SU-DHL-6 (cell line): ENCODE measurements around the gene CCDC93.

Source experiments
- H2AFZ ChIP-seq: fragments of 200-600 bp; sonication (generic); 2 replicates; pipeline ENCODE4 v1.6.1; 2014; ENCODE audit warnings: low read depth, mild to moderate bottlenecking, moderate library complexity, mixed read lengths, antibody characterized with exemption, low read length; ENCODE audit not compliant: severe bottlenecking
- H3F3A ChIP-seq: fragments of 200-600 bp; shearing (Covaris generic); 2 replicates; pipeline ENCODE4 v1.6.0; 2016; ENCODE audit warnings: antibody characterized with exemption, mild to moderate bottlenecking; ENCODE audit not compliant: insufficient read depth
- H3K27ac ChIP-seq: fragments of 200-600 bp; sonication (generic); 2 replicates; pipeline ENCODE4 v1.5.1; 2016; ENCODE audit warnings: low read depth, mild to moderate bottlenecking, low read length, moderate library complexity, mixed read lengths
- H3K27me3 ChIP-seq: fragments of 200-600 bp; sonication (generic), shearing (Covaris generic); 2 replicates; pipeline ENCODE4 v1.6.0; 2014; ENCODE audit warnings: mild to moderate bottlenecking, low read length
- H3K36me3 ChIP-seq: fragments of 200-600 bp; sonication (generic); 2 replicates; pipeline ENCODE4 v1.6.1; 2014; ENCODE audit warnings: mild to moderate bottlenecking, low read length, mixed read lengths
- H3K4me2 ChIP-seq: fragments of 300-600, 200-600 bp; shearing (Covaris generic), sonication (generic); 2 replicates; pipeline ENCODE4 v1.6.0; 2014; ENCODE audit warnings: low read length, low read depth, mild to moderate bottlenecking; ENCODE audit not compliant: poor library complexity, severe bottlenecking
- H3K4me3 ChIP-seq: fragments of 200-600 bp; sonication (generic); 2 replicates; pipeline ENCODE4 v1.5.1; 2014; ENCODE audit warnings: antibody characterized with exemption, low read length, mild to moderate bottlenecking, mixed read lengths; ENCODE audit not compliant: insufficient read depth, poor library complexity, severe bottlenecking
- H3K79me2 ChIP-seq: fragments of 200-600 bp; sonication (generic); 2 replicates; pipeline ENCODE4 v1.6.1; 2014; ENCODE audit warnings: mild to moderate bottlenecking, low read length, moderate library complexity; ENCODE audit not compliant: insufficient read depth
- H3K9ac ChIP-seq: fragments of 200-600 bp; sonication (generic); 2 replicates; pipeline ENCODE4 v1.7.0; 2014; ENCODE audit warnings: mild to moderate bottlenecking, low read length
- H3K9me2 ChIP-seq: fragments of 200-600 bp; sonication (generic); replicated peaks from 2 replicates; pipeline ENCODE4 v1.6.1; 2014; ENCODE audit warnings: low read length; ENCODE audit not compliant: insufficient read depth
- H3K9me3 ChIP-seq: fragments of 200-600 bp; sonication (generic); 2 replicates; pipeline ENCODE4 v1.6.1; 2014; ENCODE audit warnings: low read length, mixed read lengths; ENCODE audit not compliant: insufficient read depth
- H4K20me1 ChIP-seq: fragments of 200-600 bp; sonication (generic); 2 replicates; pipeline ENCODE4 v1.6.1; 2014; ENCODE audit warnings: low read depth, mild to moderate bottlenecking, antibody characterized with exemption, low read length, moderate library complexity, mixed read lengths
- CTCF ChIP-seq: fragments of 200-600 bp; sonication (generic); IDR thresholded peaks from one replicate; pipeline ENCODE4 v1.5.1; 2017; ENCODE audit warnings: antibody characterized with exemption, mild to moderate bottlenecking, low read length, moderate library complexity; ENCODE audit not compliant: insufficient read depth, poor library complexity, severe bottlenecking
- EZH2phosphoT487 ChIP-seq: fragments of 200-600 bp; sonication (generic), shearing (Covaris generic); conservative IDR thresholded peaks from 2 replicates; pipeline ENCODE4 v1.6.1; 2018; ENCODE audit warnings: mild to moderate bottlenecking, antibody characterized with exemption, low read length, moderate library complexity, mixed read lengths

The CCDC93 gene

GRCh38 chr2:118031566-118031965 is 17.7 kb upstream of the CCDC93 start:
- Histone ChIP-seq H2AFZ (no peak overlapping the region), H3K79me2 (no peaks in the 10 kb centered on the region), H3K4me2 (no peak overlapping the region), H3K4me3 (no peak overlapping the region), H3K9me2 (no peaks in the 10 kb centered on the region), H3K27ac (no peak overlapping the region), H4K20me1 (no peaks in the 10 kb centered on the region), H3K36me3 (no peaks in the 10 kb centered on the region), H3F3A (no peaks in the 10 kb centered on the region), H3K27me3 (no peaks in the 10 kb centered on the region), H3K9ac (no peak overlapping the region), H3K9me3 (no peaks in the 10 kb centered on the region)
- TF ChIP-seq EZH2phosphoT487: no peak
- TF ChIP-seq CTCF: no peak

GRCh38 chr2:118029025-118029424 is 15.2 kb upstream of the CCDC93 start:
- H3K9me2 ChIP-seq: no peaks in the 10 kb centered on the region
- H3K9ac ChIP-seq: no peak overlapping the region

GRCh38 chr2:118021356-118021755 is 7.5 kb upstream of the CCDC93 start:
- no peak overlapping the region for H3K4me3 ChIP-seq
- H3K9me3 ChIP-seq: no peaks in the 10 kb centered on the region
- no peaks in the 10 kb centered on the region for H4K20me1 ChIP-seq
- H3K4me2 ChIP-seq: no peak overlapping the region
- no peaks in the 10 kb centered on the region for H3K9me2 ChIP-seq
- TF ChIP-seq CTCF: no peak
- TF ChIP-seq EZH2phosphoT487: no peak
- no peaks in the 10 kb centered on the region for H3F3A ChIP-seq
- no peaks in the 10 kb centered on the region for H3K79me2 ChIP-seq
- no peak overlapping the region for H3K27ac ChIP-seq
- no peaks in the 10 kb centered on the region for H3K36me3 ChIP-seq
- no peak overlapping the region for H2AFZ ChIP-seq
- H3K9ac ChIP-seq: no peak overlapping the region
- no peaks in the 10 kb centered on the region for H3K27me3 ChIP-seq

More at GRCh38 chr2:118029025-118029424, 15.2 kb upstream of the CCDC93 start:
- no peaks in the 10 kb centered on the region for H4K20me1 ChIP-seq
- H3K79me2 ChIP-seq: no peaks in the 10 kb centered on the region
- no peaks in the 10 kb centered on the region for H3F3A ChIP-seq
- TF ChIP-seq EZH2phosphoT487 (no peak), CTCF (no peak)
- no peak overlapping the region for H3K4me2 ChIP-seq
- H3K9me3 ChIP-seq: no peaks in the 10 kb centered on the region
- no peak overlapping the region for H3K4me3 ChIP-seq
- no peak overlapping the region for H3K27ac ChIP-seq
- H3K27me3 ChIP-seq: no peaks in the 10 kb centered on the region
- no peak overlapping the region for H2AFZ ChIP-seq
- no peaks in the 10 kb centered on the region for H3K36me3 ChIP-seq

GRCh38 chr2:118019821-118020220 is 6.0 kb upstream of the CCDC93 start:
- Histone ChIP-seq H3F3A (no peaks in the 10 kb centered on the region), H3K4me3 (no peak overlapping the region), H2AFZ (no peak overlapping the region), H3K9me3 (no peaks in the 10 kb centered on the region), H3K9me2 (no peaks in the 10 kb centered on the region), H3K36me3 (no peaks in the 10 kb centered on the region), H3K27me3 (no peaks in the 10 kb centered on the region), H3K4me2 (no peak overlapping the region), H3K27ac (no peak overlapping the region), H3K79me2 (no peaks in the 10 kb centered on the region), H3K9ac (no peak overlapping the region), H4K20me1 (no peaks in the 10 kb centered on the region)
- TF ChIP-seq EZH2phosphoT487 (no peak), CTCF (no peak)
